IMR-90 (cell line): Measurements from ENCODE around the gene USP16. TPM values are rescaled to one million over a fixed set of nuclear protein-coding genes. Genes with fewer than 3 reads are reported as not detected.

Source experiments
- ATAC-seq: fragments of 200-7000 bp; cut with Tn5 transposase; 2 replicates; pipeline ENCODE4 v1.9.1; 2020; ENCODE audit warnings: low read depth, mild to moderate bottlenecking, moderate library complexity
- BruUV-seq: library from RNA; stranded (reverse); fragments of 400-500 nt; replicated peaks from 2 replicates; lab custom pipeline; 2021; lab: Mats Ljungman, UMichigan
- CTCF ChIA-PET: fragments of 300-600 bp; formaldehyde crosslinking; extraction: SDS; loops from one replicate; lab custom pipeline; 2021; ENCODE audit warnings: antibody characterized with exemption; lab: Yijun Ruan, JAX
- POLR2A ChIA-PET: fragments of 300-600 bp; sonication (Branson Sonifier 250); formaldehyde crosslinking; loops from one replicate; lab custom pipeline; 2022; ENCODE audit warnings: antibody characterized with exemption; ENCODE audit not compliant: unreplicated experiment; lab: Charles Lee
- DNase-seq: peaks from one replicate; pipeline ENCODE4 v3.0.0; 2013
- H2AFZ ChIP-seq: replicated peaks from 2 replicates; pipeline ENCODE3; 2013; ENCODE audit warnings: low read length, mild to moderate bottlenecking; ENCODE audit not compliant: poor library complexity
- H2AK5ac ChIP-seq: 2 replicates; pipeline ENCODE4 v1.6.1; 2013; ENCODE audit warnings: low read depth, low read length, inconsistent platforms
- H2AK9ac ChIP-seq: replicated peaks from 2 replicates; pipeline ENCODE3; 2013; ENCODE audit warnings: mild to moderate bottlenecking, low read depth, low read length, moderate library complexity; ENCODE audit not compliant: poor library complexity
- H2BK120ac ChIP-seq: 2 replicates; pipeline ENCODE4 v1.6.1; 2013; ENCODE audit warnings: low read depth, low read length, inconsistent platforms
- H2BK15ac ChIP-seq: 3 replicates; pipeline ENCODE4 v1.6.1; 2013; ENCODE audit warnings: low read depth, low read length, inconsistent platforms
- H2BK20ac ChIP-seq: 2 replicates; pipeline ENCODE4 v1.6.1; 2013; ENCODE audit warnings: low read depth, mild to moderate bottlenecking, inconsistent platforms, low read length, moderate library complexity
- H2BK5ac ChIP-seq: 2 replicates; pipeline ENCODE4 v1.6.1; 2013; ENCODE audit warnings: mild to moderate bottlenecking, low read depth, low read length, inconsistent platforms; ENCODE audit not compliant: poor library complexity, severe bottlenecking
- H3K14ac ChIP-seq: replicated peaks from 2 replicates; pipeline ENCODE4 v1.6.1; 2013; ENCODE audit warnings: low read depth, low read length, inconsistent platforms
- H3K18ac ChIP-seq: 2 replicates; pipeline ENCODE4 v1.6.1; 2013; ENCODE audit warnings: low read depth, low read length, control low read depth
- H3K23ac ChIP-seq: 2 replicates; pipeline ENCODE4 v1.6.1; 2013; ENCODE audit warnings: low read depth, low read length, inconsistent platforms
- H3K27ac ChIP-seq: 2 replicates; pipeline ENCODE4 v1.5.1; 2013; ENCODE audit warnings: mild to moderate bottlenecking, control low read depth, low read length; ENCODE audit not compliant: insufficient read depth
- H3K27me3 ChIP-seq: 2 replicates; pipeline ENCODE4 v1.6.1; 2013; ENCODE audit warnings: low read length; ENCODE audit not compliant: control insufficient read depth, insufficient read depth
- H3K36me3 ChIP-seq: 2 replicates; pipeline ENCODE4 v1.6.1; 2013; ENCODE audit warnings: low read length, mixed read lengths; ENCODE audit not compliant: control insufficient read depth, insufficient read depth
- H3K4ac ChIP-seq: 2 replicates; pipeline ENCODE4 v1.6.1; 2013; ENCODE audit warnings: low read depth, low read length, inconsistent platforms
- H3K4me1 ChIP-seq: 2 replicates; pipeline ENCODE4 v1.6.1; 2013; ENCODE audit warnings: low read length, mixed read lengths; ENCODE audit not compliant: control insufficient read depth, insufficient read depth
- H3K4me2 ChIP-seq: 2 replicates; pipeline ENCODE4 v1.6.1; 2013; ENCODE audit warnings: low read depth, mild to moderate bottlenecking, control low read depth, low read length, moderate library complexity
- H3K4me3 ChIP-seq: 2 replicates; pipeline ENCODE4 v1.5.1; 2013; ENCODE audit warnings: low read depth, mild to moderate bottlenecking, control low read depth, low read length, moderate library complexity; ENCODE audit not compliant: insufficient read depth
- H3K56ac ChIP-seq: 2 replicates; pipeline ENCODE4 v1.6.1; 2013; ENCODE audit warnings: low read length, inconsistent platforms; ENCODE audit not compliant: insufficient read depth; ENCODE audit errors: extremely low read depth
- H3K79me1 ChIP-seq, 2 experiments: 2 replicates each; pipeline ENCODE4 v1.6.1; 2013; ENCODE audit warnings: low read length in 2 of 2, inconsistent platforms in 1 of 2, low read depth in 1 of 2
- H3K9ac ChIP-seq: 2 replicates; pipeline ENCODE4 v1.6.1; 2013; ENCODE audit warnings: low read depth, low read length, control low read depth
- H3K9me1 ChIP-seq: 2 replicates; pipeline ENCODE4 v1.6.1; 2013; ENCODE audit warnings: low read length, inconsistent platforms; ENCODE audit not compliant: insufficient read depth
- H3K9me3 ChIP-seq: 2 replicates; pipeline ENCODE4 v1.6.1; 2013; ENCODE audit warnings: low read length; ENCODE audit not compliant: control insufficient read depth, insufficient read depth
- H4K20me1 ChIP-seq: 2 replicates; pipeline ENCODE4 v1.6.1; 2013; ENCODE audit warnings: low read length, inconsistent platforms; ENCODE audit not compliant: insufficient read depth
- H4K5ac ChIP-seq: 2 replicates; pipeline ENCODE4 v1.6.1; 2013; ENCODE audit warnings: mild to moderate bottlenecking, low read depth, low read length, control low read depth
- H4K8ac ChIP-seq, 2 experiments: 2 replicates each; pipeline ENCODE4 v1.6.1; 2013; ENCODE audit warnings: low read depth in 2 of 2, low read length in 2 of 2, control low read depth in 1 of 2, inconsistent platforms in 1 of 2
- H4K91ac ChIP-seq: 2 replicates; pipeline ENCODE4 v1.6.1; 2013; ENCODE audit warnings: low read depth, low read length, inconsistent platforms; ENCODE audit not compliant: insufficient read depth
- CHD1 ChIP-seq: IDR thresholded peaks from 2 replicates; pipeline ENCODE4 v1.6.1; 2012; ENCODE audit warnings: low read depth, low read length, improper control_type of control experiment
- RAD21 ChIP-seq: IDR thresholded peaks from 2 replicates; pipeline ENCODE4 v1.6.1; 2012; ENCODE audit warnings: low read length, improper control_type of control experiment
- RCOR1 ChIP-seq: IDR thresholded peaks from 2 replicates; pipeline ENCODE4 v1.6.1; 2012; ENCODE audit warnings: mild to moderate bottlenecking, low read length, improper control_type of control experiment; ENCODE audit not compliant: insufficient replicate concordance
- RFX5 ChIP-seq: IDR thresholded peaks from 2 replicates; pipeline ENCODE4 v1.8.0; 2012; ENCODE audit warnings: low read depth, mild to moderate bottlenecking, low read length, moderate library complexity
- SMC3 ChIP-seq: fragments of 150-350 bp; IDR thresholded peaks from 2 replicates; pipeline ENCODE4 v1.6.1; 2016; ENCODE audit warnings: low read depth, mild to moderate bottlenecking, antibody characterized with exemption, low read length, moderate library complexity
- WGBS, 2 experiments: methylation state at CpG; one replicate each; pipeline versions ENCODE4 v1.1.5 to v1.1.7; 2013; ENCODE audit warnings: missing lambda C conversion rate in 2 of 2; ENCODE audit not compliant: insufficient read length in 1 of 2; ENCODE audit errors: extremely low coverage in 2 of 2; 5-methylcytosine and 5-hydroxymethylcytosine counted together
- dilution Hi-C: fragments of 300-500 bp; cut with HindIII; formaldehyde crosslinking; loops from one replicate; pipeline ENCODE4 v1.14.3; 2018; ENCODE audit warnings: low sequenced_read_pairs; ENCODE audit not compliant: unreplicated experiment
- in situ Hi-C: fragments of 300-500 bp; cut with MboI; formaldehyde crosslinking; loops from 3 replicates; pipeline ENCODE4 v1.14.3; 2019; ENCODE audit warnings: low sequenced_read_pairs, inconsistent platforms, mixed read lengths
- intact Hi-C: fragments of 100-400 bp; cut with micrococcal nuclease; formaldehyde crosslinking; loops from 2 replicates; pipeline ENCODE4 v1.10.0; 2022
- polyA plus RNA-seq, 3 experiments: library from polyadenylated mRNA; depleted of rRNA; stranded (reverse); fragments of >200 nt; gene quantifications; 2 replicates each; pipeline ENCODE4 v1.2.3, GENCODE V29; 2012; ENCODE audit warnings: low replicate concordance in 1 of 3
- total RNA-seq: library from RNA; depleted of rRNA; stranded (reverse); fragments of >200 nt; gene quantifications from 2 replicates; pipeline ENCODE4 v1.2.3, GENCODE V29; 2012
- TF ChIP-seq, protein P1 (sequence below): conservative IDR thresholded peaks from 2 replicates; pipeline ENCODE4 v1.5.1; 2012; ENCODE audit warnings: mild to moderate bottlenecking, low read depth, low read length, improper control_type of control experiment

USP16 gene
- total and polyA plus RNA-seq, 2 of the 4 experiments (the other 2 are of a cell fraction), result 15.5 to 28.7 TPM

GRCh38 chr21:29025328-29025713 is 853 bp downstream of the USP16 start:
- DNase-seq (peak; percentile 22), ATAC-seq (peak; percentile 2; the same call in 1 of the 2 replicates)
- H2BK15ac ChIP-seq, result no peak overlapping the region
- dilution Hi-C loops (no loop called here), in situ Hi-C loops (no loop called here), intact Hi-C loops (loop anchor here (10.0 kb wide), 1 partner anchor 61 kb away; no protein-coding TSS in a partner anchor)
- H4K91ac ChIP-seq, result peak overlapping the region; percentile 10; the same call in 1 of the 2 replicates
- peak overlapping the region; percentile 87 for H3K4me2 ChIP-seq
- peak overlapping the region; percentile 81; a peak in 3 of 4 replicates for H4K8ac ChIP-seq
- peaks cover 2% of the 10 kb centered on the region; the same call in 1 of the 2 replicates for H3K36me3 ChIP-seq
- H2AK5ac ChIP-seq, result peak overlapping the region; percentile 5; the same call in 1 of the 2 replicates
- H3K9me3 ChIP-seq, result no peaks in the 10 kb centered on the region
- H3K9me1 ChIP-seq, result no peaks in the 10 kb centered on the region
- peak overlapping the region; percentile 85 for H2AK9ac ChIP-seq
- no peak overlapping the region for H2BK120ac ChIP-seq
- H3K79me1 ChIP-seq, result peaks cover 2 to 25% of the 10 kb centered on the region in 2 experiments; a peak in 3 of 4 replicates
- H3K56ac ChIP-seq, result peak overlapping the region; percentile 82
- peak overlapping the region; percentile 64 for H3K4me3 ChIP-seq
- H3K27ac ChIP-seq, result peak overlapping the region; percentile 39; the same call in 1 of the 2 replicates
- H2BK5ac ChIP-seq, result peak overlapping the region; percentile 56
- ChIA-PET POLR2A (interaction anchor here (0.8 to 1.8 kb wide), 3 partner anchors 23 to 48 kb away, joined by 4 to 7 read pairs (median 5); partner anchors contain the start of gene CCT8), CTCF (interaction anchor here (0.7 to 1.0 kb wide), 2 partner anchors 33 to 60 kb away, joined by 3 to 4 read pairs; partner anchors contain the start of gene LTN1)
- H3K14ac ChIP-seq, result peak overlapping the region; percentile 87
- peak overlapping the region; percentile 43 for H3K23ac ChIP-seq
- 0% methylated on average over 2 of the region's 6 CpGs; no CpG with 5 or more reads in 1 of the 2 experiments for WGBS, 2 experiments
- H3K27me3 ChIP-seq, result no peaks in the 10 kb centered on the region
- TSS peak; percentile 43 for BruUV-seq
- peak overlapping the region; percentile 69 for H3K9ac ChIP-seq
- no peak overlapping the region for H2BK20ac ChIP-seq
- TF ChIP-seq CHD1 (no peak), SMC3 (no peak), RAD21 (peak; percentile 21; the same call in 1 of the 2 replicates), RCOR1 (no peak), RFX5 (no peak)
- TF ChIP-seq, protein P1, sequence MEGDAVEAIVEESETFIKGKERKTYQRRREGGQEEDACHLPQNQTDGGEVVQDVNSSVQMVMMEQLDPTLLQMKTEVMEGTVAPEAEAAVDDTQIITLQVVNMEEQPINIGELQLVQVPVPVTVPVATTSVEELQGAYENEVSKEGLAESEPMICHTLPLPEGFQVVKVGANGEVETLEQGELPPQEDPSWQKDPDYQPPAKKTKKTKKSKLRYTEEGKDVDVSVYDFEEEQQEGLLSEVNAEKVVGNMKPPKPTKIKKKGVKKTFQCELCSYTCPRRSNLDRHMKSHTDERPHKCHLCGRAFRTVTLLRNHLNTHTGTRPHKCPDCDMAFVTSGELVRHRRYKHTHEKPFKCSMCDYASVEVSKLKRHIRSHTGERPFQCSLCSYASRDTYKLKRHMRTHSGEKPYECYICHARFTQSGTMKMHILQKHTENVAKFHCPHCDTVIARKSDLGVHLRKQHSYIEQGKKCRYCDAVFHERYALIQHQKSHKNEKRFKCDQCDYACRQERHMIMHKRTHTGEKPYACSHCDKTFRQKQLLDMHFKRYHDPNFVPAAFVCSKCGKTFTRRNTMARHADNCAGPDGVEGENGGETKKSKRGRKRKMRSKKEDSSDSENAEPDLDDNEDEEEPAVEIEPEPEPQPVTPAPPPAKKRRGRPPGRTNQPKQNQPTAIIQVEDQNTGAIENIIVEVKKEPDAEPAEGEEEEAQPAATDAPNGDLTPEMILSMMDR, result 0 out of 2 replicates have a peak, but pooled peaks have one; percentile 9
- H3K18ac ChIP-seq, result peak overlapping the region; percentile 2; the same call in 1 of the 2 replicates
- no peaks in the 10 kb centered on the region for H4K20me1 ChIP-seq
- no peaks in the 10 kb centered on the region for H3K4me1 ChIP-seq
- peak overlapping the region; percentile 98 for H2AFZ ChIP-seq
- H3K4ac ChIP-seq, result peak overlapping the region; percentile 79
- H4K5ac ChIP-seq, result peak overlapping the region; percentile 62; the same call in 1 of the 2 replicates
